ENCODE results near the gene ADA. TPM values are rescaled to one million over a fixed set of nuclear protein-coding genes. Genes with fewer than 3 reads are reported as not detected.

The ADA gene
- total RNA-seq, 1 donor from 2014 or later: 72.3 TPM

DNA sequence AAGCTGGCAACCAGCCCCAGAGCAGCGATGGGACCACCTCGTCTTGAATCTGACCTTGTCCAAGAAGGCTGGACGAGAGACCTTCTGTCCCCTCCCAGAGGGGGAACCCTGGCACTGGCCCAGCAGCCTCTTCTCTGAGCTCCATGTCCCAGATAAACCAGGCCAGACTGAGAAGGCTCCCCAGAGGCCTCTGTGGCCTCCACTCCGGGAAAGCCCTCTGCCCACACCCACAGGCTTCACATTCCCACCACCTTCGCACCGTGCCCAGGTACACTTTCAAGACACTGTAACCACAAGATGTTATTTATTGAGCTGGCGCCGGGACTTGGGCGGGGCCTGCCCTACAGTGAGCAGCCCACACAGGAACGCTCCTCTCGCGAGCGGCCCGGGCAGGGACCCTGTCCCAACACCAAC lies 33.2 kb downstream of the ADA start:
- ATAC-seq (ENCODE audit: low read depth): peak; percentile 15
- H3K4me3 Mint-ChIP-seq: peak overlapping the region; percentile 32

DNA sequence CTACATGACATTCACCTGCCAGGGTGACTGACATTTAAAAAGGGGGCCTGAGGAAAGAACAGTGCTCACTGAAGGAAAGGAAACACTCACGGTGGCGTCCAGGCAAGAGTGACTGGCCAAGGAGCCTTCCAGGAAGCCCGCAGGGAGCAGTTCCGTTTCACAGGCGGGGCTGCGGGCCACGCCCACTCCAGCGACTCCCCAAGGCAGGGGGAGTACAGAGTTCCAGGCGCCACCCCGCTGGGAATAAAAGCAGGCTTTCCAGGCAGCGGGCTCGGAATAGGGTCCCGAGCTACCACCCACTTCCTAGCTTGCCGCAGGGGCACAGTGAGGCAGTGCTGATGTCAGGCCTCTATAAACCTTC lies 34.9 kb downstream of the ADA start:
- POLR2A ChIA-PET: interaction anchor here (1.0 to 3.3 kb wide), 2 partner anchors 29 to 41 kb away, joined by 7 to 14 read pairs; no protein-coding TSS in a partner anchor
- TF ChIP-seq, protein P1, sequence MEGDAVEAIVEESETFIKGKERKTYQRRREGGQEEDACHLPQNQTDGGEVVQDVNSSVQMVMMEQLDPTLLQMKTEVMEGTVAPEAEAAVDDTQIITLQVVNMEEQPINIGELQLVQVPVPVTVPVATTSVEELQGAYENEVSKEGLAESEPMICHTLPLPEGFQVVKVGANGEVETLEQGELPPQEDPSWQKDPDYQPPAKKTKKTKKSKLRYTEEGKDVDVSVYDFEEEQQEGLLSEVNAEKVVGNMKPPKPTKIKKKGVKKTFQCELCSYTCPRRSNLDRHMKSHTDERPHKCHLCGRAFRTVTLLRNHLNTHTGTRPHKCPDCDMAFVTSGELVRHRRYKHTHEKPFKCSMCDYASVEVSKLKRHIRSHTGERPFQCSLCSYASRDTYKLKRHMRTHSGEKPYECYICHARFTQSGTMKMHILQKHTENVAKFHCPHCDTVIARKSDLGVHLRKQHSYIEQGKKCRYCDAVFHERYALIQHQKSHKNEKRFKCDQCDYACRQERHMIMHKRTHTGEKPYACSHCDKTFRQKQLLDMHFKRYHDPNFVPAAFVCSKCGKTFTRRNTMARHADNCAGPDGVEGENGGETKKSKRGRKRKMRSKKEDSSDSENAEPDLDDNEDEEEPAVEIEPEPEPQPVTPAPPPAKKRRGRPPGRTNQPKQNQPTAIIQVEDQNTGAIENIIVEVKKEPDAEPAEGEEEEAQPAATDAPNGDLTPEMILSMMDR (IDR thresholded peaks at IDR 0.05): no peak
- H3K4me1 Mint-ChIP-seq: peaks cover 58% of the 10 kb centered on the region
- no peaks in the 10 kb centered on the region for H3K9me3 Mint-ChIP-seq
- intact Hi-C loops (cut with micrococcal nuclease): loop anchor here (5.0 kb wide), 1 partner anchor 116 kb away; no protein-coding TSS in a partner anchor
- CTCF ChIA-PET: interaction anchor here (1.3 kb wide), 1 partner anchor 13 kb away, joined by 5 read pairs; no protein-coding TSS in a partner anchor
- peaks cover 95% of the 10 kb centered on the region for H3K36me3 Mint-ChIP-seq (ENCODE audit: low read depth)
- no peaks in the 10 kb centered on the region for H3K27me3 Mint-ChIP-seq
- H3K4me3 Mint-ChIP-seq: no peak overlapping the region
- ATAC-seq (ENCODE audit: low read depth) (no peak), DNase-seq (no peak)
- H3K27ac Mint-ChIP-seq: no peak overlapping the region

More for the DNA sequence above, 33.2 kb downstream of the ADA start:
- H3K27ac Mint-ChIP-seq: peak overlapping the region; percentile 59
- H3K4me1 Mint-ChIP-seq: peaks cover 51% of the 10 kb centered on the region
- DNase-seq: no peak
- TF ChIP-seq, protein P1 (IDR thresholded peaks at IDR 0.05): no peak
- POLR2A ChIA-PET: interaction anchor here (1.6 to 3.3 kb wide), 2 partner anchors 27 to 34 kb away, joined by 5 to 14 read pairs; no protein-coding TSS in a partner anchor
- intact Hi-C loops (cut with micrococcal nuclease): loop anchor here (2.0 to 5.0 kb wide), 2 partner anchors 28 to 114 kb away; no protein-coding TSS in a partner anchor
- CTCF ChIA-PET: interaction anchor here (0.7 to 1.8 kb wide), 6 partner anchors 8 to 66 kb away, joined by 3 to 4 read pairs (median 4); no protein-coding TSS in a partner anchor
- H3K9me3 Mint-ChIP-seq: no peaks in the 10 kb centered on the region
- H3K36me3 Mint-ChIP-seq (ENCODE audit: low read depth): peaks cover 99% of the 10 kb centered on the region
- no peaks in the 10 kb centered on the region for H3K27me3 Mint-ChIP-seq

DNA sequence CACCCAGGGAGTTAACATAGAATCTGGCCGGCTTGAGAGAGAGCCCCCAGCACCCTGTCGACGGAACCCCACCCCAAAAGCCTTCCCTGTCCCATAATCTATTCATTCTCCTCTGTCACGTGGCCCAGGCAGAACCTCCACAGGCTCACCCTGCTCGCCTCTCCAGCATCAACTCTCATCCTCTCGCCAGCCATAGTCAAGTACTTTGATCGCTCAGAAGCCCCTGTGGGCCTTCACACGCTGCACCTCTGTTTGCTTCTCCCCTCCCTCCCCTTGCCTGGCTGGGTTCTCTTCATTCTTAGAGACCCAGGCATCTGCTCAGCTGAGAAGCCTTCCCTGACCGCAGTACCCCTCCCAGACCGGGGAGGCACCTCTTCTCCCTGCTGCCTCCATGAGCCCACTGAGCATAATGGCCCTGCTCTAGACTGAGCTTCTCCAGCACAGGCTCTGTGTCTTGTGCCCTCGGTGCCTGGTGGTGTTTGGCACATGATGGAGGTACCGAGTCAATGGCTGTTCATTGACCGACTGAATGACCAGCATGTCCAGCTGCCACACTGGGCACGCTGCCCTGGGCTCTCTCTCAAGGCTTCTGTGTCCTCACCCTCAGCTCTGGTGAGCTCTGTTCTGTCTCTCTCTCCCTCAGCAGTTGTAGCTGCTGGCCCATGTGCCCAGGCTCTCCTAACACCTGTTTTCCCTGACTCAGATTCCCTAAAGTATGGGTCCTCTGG lies 35.5 kb downstream of the ADA start:
- Mint-ChIP-seq H3K27me3 (no peaks in the 10 kb centered on the region), H3K4me3 (no peak overlapping the region), H3K4me1 (peaks cover 62% of the 10 kb centered on the region), H3K9me3 (no peaks in the 10 kb centered on the region), H3K27ac (peak overlapping the region; percentile 80), H3K36me3 (ENCODE audit: low read depth) (peaks cover 92% of the 10 kb centered on the region)
- DNase-seq (no peak), ATAC-seq (ENCODE audit: low read depth) (no peak)
- POLR2A ChIA-PET: interaction anchor here (1.0 to 3.3 kb wide), 2 partner anchors 29 to 40 kb away, joined by 7 to 14 read pairs; no protein-coding TSS in a partner anchor
- CTCF ChIA-PET: interaction anchor here (3.1 kb wide), 1 partner anchor 40 kb away, joined by 12 read pairs; no protein-coding TSS in a partner anchor
- TF ChIP-seq, protein P1 (IDR thresholded peaks at IDR 0.05): no peak
- intact Hi-C loops (cut with micrococcal nuclease): loop anchor here (5.0 kb wide), 1 partner anchor 116 kb away; no protein-coding TSS in a partner anchor

DNA sequence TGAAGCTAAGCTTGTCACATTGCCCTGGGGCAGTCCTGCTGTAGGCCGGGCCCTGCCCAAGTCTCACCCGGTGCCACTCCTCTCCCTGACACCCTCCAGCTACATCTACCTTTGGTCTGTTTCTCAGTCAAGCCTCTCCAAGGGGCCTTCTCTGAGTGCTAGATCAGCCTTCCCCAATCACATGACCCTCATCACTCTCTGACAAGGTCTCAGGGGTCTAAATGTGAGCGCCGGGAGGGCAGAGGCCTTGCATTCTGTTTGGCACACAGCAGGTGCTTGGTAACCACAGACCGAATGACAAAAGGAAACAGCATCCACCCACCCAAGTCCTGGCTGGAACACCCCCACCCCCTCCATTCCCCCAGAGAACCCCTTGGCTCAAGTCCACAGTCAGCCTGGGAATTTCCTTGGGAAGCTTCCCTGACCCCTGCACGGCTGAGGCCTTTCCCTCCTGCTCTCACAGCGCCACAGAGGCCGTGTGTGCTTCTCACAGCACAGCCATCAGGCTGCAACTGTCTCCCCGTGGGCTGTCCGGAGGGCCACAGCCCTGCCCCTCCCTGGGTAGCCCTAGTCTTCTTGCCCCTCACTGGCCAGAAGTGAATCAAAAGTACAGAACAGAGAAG lies 36.2 kb downstream of the ADA start:
- H3K27ac Mint-ChIP-seq: peak overlapping the region; percentile 80

More for the DNA sequence above, 36.2 kb downstream of the ADA start:
- POLR2A ChIA-PET: no interaction called here
- intact Hi-C loops (cut with micrococcal nuclease): loop anchor here (5.0 kb wide), 1 partner anchor 117 kb away; no protein-coding TSS in a partner anchor
- H3K36me3 Mint-ChIP-seq (ENCODE audit: low read depth): peaks cover 85% of the 10 kb centered on the region
- no peaks in the 10 kb centered on the region for H3K9me3 Mint-ChIP-seq
- ATAC-seq (ENCODE audit: low read depth): peak; percentile 41
- DNase-seq: no peak
- TF ChIP-seq, protein P1 (IDR thresholded peaks at IDR 0.05): no peak
- CTCF ChIA-PET: interaction anchor here (3.1 kb wide), 1 partner anchor 39 kb away, joined by 12 read pairs; no protein-coding TSS in a partner anchor
- H3K27me3 Mint-ChIP-seq: no peaks in the 10 kb centered on the region
- peaks cover 69% of the 10 kb centered on the region for H3K4me1 Mint-ChIP-seq
- H3K4me3 Mint-ChIP-seq: no peak overlapping the region
